ENCODE results near the gene CD151. TPM values are rescaled to one million over a fixed set of nuclear protein-coding genes. Genes with fewer than 3 reads are reported as not detected.

CD151 gene
- total RNA-seq, 1 donor from 2014 or later: 377 TPM

- H3K4me3 Mint-ChIP-seq (ENCODE audit: unreplicated experiment): no peak overlapping the region
- no peak overlapping the region for H3K27ac Mint-ChIP-seq (ENCODE audit: unreplicated experiment)
- no peak for DNase-seq (ENCODE audit: extremely low spot score, unreplicated experiment)
- H3K27me3 Mint-ChIP-seq (ENCODE audit: unreplicated experiment): no peaks in the 10 kb centered on the region
- H3K4me1 Mint-ChIP-seq (ENCODE audit: unreplicated experiment): peaks cover 6% of the 10 kb centered on the region
- no peaks in the 10 kb centered on the region for H3K9me3 Mint-ChIP-seq (ENCODE audit: unreplicated experiment)
- TF ChIP-seq CTCF (IDR thresholded peaks at IDR 0.05): no peak
- peaks cover 16% of the 10 kb centered on the region for H3K36me3 Mint-ChIP-seq (ENCODE audit: unreplicated experiment)
These were observed 53.8 kb downstream of the CD151 start for GRCh38 chr11:886568-886967.

GRCh38 chr11:887589-887988 lies 54.8 kb downstream of the CD151 start:
- Mint-ChIP-seq H3K4me1 (ENCODE audit: unreplicated experiment) (peaks cover 1% of the 10 kb centered on the region), H3K36me3 (ENCODE audit: unreplicated experiment) (peaks cover 12% of the 10 kb centered on the region), H3K9me3 (ENCODE audit: unreplicated experiment) (no peaks in the 10 kb centered on the region), H3K27me3 (ENCODE audit: unreplicated experiment) (no peaks in the 10 kb centered on the region), H3K4me3 (ENCODE audit: unreplicated experiment) (no peak overlapping the region), H3K27ac (ENCODE audit: unreplicated experiment) (no peak overlapping the region)
- no peak for TF ChIP-seq CTCF (IDR thresholded peaks at IDR 0.05)
- DNase-seq (ENCODE audit: extremely low spot score, unreplicated experiment): no peak

Other genes with a start within 250 kb of the CD151 start
- gene IRF7, start 217.0 kb upstream of the CD151 start, total RNA-seq: 14.4 and 15.4 TPM in 2 replicates
- gene CDHR5, start 208.0 kb upstream of the CD151 start, total RNA-seq: not detected in 2 replicates
- gene SCT, start 205.8 kb upstream of the CD151 start, total RNA-seq: not detected in 2 replicates
- 1.7 and 1.8 TPM in 2 replicates for gene DRD4, start 195.7 kb upstream of the CD151 start, total RNA-seq
- gene DEAF1, start 137.7 kb upstream of the CD151 start, total RNA-seq: 113 and 121 TPM in 2 replicates
- 43.9 and 45.2 TPM in 2 replicates for gene TMEM80, start 137.1 kb upstream of the CD151 start, total RNA-seq
- 32.4 and 39.3 TPM in 2 replicates for gene EPS8L2, start 126.7 kb upstream of the CD151 start, total RNA-seq
- 156 and 171 TPM in 2 replicates for gene TALDO1, start 85.5 kb upstream of the CD151 start, total RNA-seq
- 79.1 and 84.4 TPM in 2 replicates for gene GATD1, start 55.5 kb upstream of the CD151 start, total RNA-seq
- 0.21 and 0.27 TPM in 2 replicates for gene CEND1, start 42.9 kb upstream of the CD151 start, total RNA-seq
- gene SLC25A22, start 34.7 kb upstream of the CD151 start, total RNA-seq: 18.7 and 19.7 TPM in 2 replicates
- gene PIDD1, start 27.7 kb upstream of the CD151 start, total RNA-seq: 13.4 and 15.6 TPM in 2 replicates
- gene RPLP2, start 23.0 kb upstream of the CD151 start, total RNA-seq: 1,500 and 1,514 TPM in 2 replicates
- 83.8 and 96.4 TPM in 2 replicates for gene PNPLA2, start 14.0 kb upstream of the CD151 start, total RNA-seq
- 3.9 and 4.2 TPM in 2 replicates for gene CRACR2B, start 5.0 kb upstream of the CD151 start, total RNA-seq
- 170 and 193 TPM in 2 replicates for gene POLR2L, start 9.6 kb downstream of the CD151 start, total RNA-seq
- gene TSPAN4, start 9.9 kb downstream of the CD151 start, total RNA-seq: 163 and 175 TPM in 2 replicates
- gene CHID1, start 77.9 kb downstream of the CD151 start, total RNA-seq: 112 and 120 TPM in 2 replicates
- 96.7 and 102 TPM in 2 replicates for gene AP2A2, start 92.9 kb downstream of the CD151 start, total RNA-seq
- gene MUC6, start 203.8 kb downstream of the CD151 start, total RNA-seq: not detected in 2 replicates
- gene MUC2, start 241.9 kb downstream of the CD151 start, total RNA-seq: not detected in 2 replicates